Activated B cell treated with CpG ODN at 0.5 μM for 24 hours (primary cell): ENCODE results near the gene KMT2C. TPM values are rescaled to one million over a fixed set of nuclear protein-coding genes. Genes with fewer than 3 reads are reported as not detected.
"Not testable (repeated sequence)": the region's sequence is repeated elsewhere in the genome, so short reads cannot be mapped to it uniquely, and the experiment has no call there.

ENCODE experiments used
- ATAC-seq: fragments of 200-7000 bp; cut with Tn5 transposase; one replicate; pipeline ENCODE4 v1.10.0; 2021; ENCODE audit warnings: low read depth, mild to moderate bottlenecking, moderate library complexity
- CTCF ChIA-PET: fragments of 350-600 bp; sonication (Branson Sonifier 250); formaldehyde crosslinking; loops from one replicate; lab custom pipeline; 2021; ENCODE audit warnings: antibody characterized with exemption; lab: Charles Lee
- POLR2A ChIA-PET: fragments of 350-600 bp; sonication (Branson Sonifier 250); formaldehyde crosslinking; loops from one replicate; lab custom pipeline; 2021; ENCODE audit warnings: antibody characterized with exemption; lab: Charles Lee
- DNase-seq: peaks from one replicate; pipeline ENCODE4 v3.0.0; 2022
- H3K27ac Mint-ChIP-seq: one replicate; pipeline ENCODE4 v1.8.0; 2020; ENCODE audit warnings: mixed read lengths
- H3K27me3 Mint-ChIP-seq: one replicate; pipeline ENCODE4 v1.8.0; 2021; ENCODE audit warnings: mixed read lengths
- H3K36me3 Mint-ChIP-seq: one replicate; pipeline ENCODE4 v1.8.0; 2021; ENCODE audit warnings: low read depth, mixed read lengths
- H3K4me1 Mint-ChIP-seq: one replicate; pipeline ENCODE4 v1.8.0; 2021; ENCODE audit warnings: mixed read lengths
- H3K4me3 Mint-ChIP-seq: one replicate; pipeline ENCODE4 v1.8.0; 2020; ENCODE audit warnings: mild to moderate bottlenecking, mixed read lengths
- H3K9me3 Mint-ChIP-seq: one replicate; pipeline ENCODE4 v1.8.0; 2020; ENCODE audit warnings: mixed read lengths
- CTCF ChIP-seq: fragments of 200-600 bp; IDR thresholded peaks from one replicate; pipeline ENCODE4 v1.8.0; 2022; ENCODE audit warnings: antibody characterized with exemption, mild to moderate bottlenecking
- intact Hi-C: fragments of 100-400 bp; cut with micrococcal nuclease; formaldehyde crosslinking; loops from one replicate; pipeline ENCODE4 v1.15.1; 2024
- total RNA-seq: library from RNA; stranded (reverse); gene quantifications from 2 replicates; pipeline ENCODE4 v1.2.3, GENCODE V29; 2022

KMT2C gene
- total RNA-seq, 1 donor from 2014 or later: 112 TPM

DNA sequence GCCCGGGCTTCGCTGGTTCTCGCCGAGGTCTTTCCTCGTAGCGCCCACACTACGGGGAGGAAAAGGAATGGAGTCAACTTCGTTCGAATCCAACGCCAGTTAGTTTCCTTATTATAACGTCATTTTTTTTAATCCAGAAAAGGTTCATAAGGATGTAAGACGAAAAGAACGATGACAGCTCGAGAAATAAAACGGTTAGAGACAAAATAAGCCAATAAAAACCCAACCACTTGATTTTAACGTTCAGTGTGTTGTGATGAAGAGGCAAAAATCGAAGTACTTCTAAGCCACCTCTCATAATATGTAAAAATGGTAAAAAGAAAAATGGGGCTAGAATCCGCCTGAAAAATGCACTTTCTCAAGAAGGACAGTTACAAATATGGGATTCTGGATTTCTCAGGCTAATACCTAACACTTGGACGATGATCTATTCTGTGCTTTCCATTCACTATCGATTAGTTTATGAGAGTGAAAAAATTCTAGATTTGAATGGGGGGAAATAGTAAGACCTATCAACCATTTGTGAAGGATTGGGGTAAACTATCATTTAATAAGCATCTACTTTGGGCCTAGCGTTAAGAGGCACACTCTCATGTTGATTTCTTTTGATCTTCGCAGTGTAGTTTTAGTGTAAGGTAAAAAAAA, 1.2 kb upstream of the KMT2C start:
- peaks cover 28% of the 10 kb centered on the region for H3K4me1 Mint-ChIP-seq
- H3K27me3 Mint-ChIP-seq, CTCF ChIA-PET, H3K36me3 Mint-ChIP-seq, DNase-seq, ATAC-seq, H3K9me3 Mint-ChIP-seq: not testable (repeated sequence)
- peak overlapping the region; percentile 84 for H3K27ac Mint-ChIP-seq
- intact Hi-C loops: loop anchor here (1.0 to 2.0 kb wide), 4 partner anchors 26 to 804 kb away; partner anchors contain the start of genes ACTR3B and XRCC2
- POLR2A ChIA-PET: interaction anchor here (1.0 to 1.5 kb wide), 4 partner anchors 13 to 27 kb away, joined by 3 to 13 read pairs (median 5); no protein-coding TSS in a partner anchor
- peak overlapping the region; percentile 83 for H3K4me3 Mint-ChIP-seq

GRCh38 chr7:152436111-152436930, 518 bp upstream of the KMT2C start:
- Mint-ChIP-seq H3K4me1 (peaks cover 29% of the 10 kb centered on the region), H3K9me3 (no peaks in the 10 kb centered on the region), H3K27me3 (no peaks in the 10 kb centered on the region), H3K36me3 (peaks cover 7% of the 10 kb centered on the region), H3K4me3 (peak overlapping the region; percentile 83), H3K27ac (peak overlapping the region; percentile 84)
- ChIA-PET POLR2A (interaction anchor here (0.9 to 1.5 kb wide), 5 partner anchors 12 to 28 kb away, joined by 3 to 13 read pairs (median 4); no protein-coding TSS in a partner anchor), CTCF (no interaction called here)
- intact Hi-C loops: loop anchor here (1.0 to 2.0 kb wide), 4 partner anchors 27 to 804 kb away; partner anchors contain the start of genes ACTR3B and XRCC2
- DNase-seq (peak; percentile 85), ATAC-seq (peak; percentile 64)
- no peak for TF ChIP-seq CTCF

GRCh38 chr7:152434511-152435383, 1.1 kb downstream of the KMT2C start:
- peak overlapping the region; percentile 96 for H3K27ac Mint-ChIP-seq
- not testable (repeated sequence) for H3K9me3 Mint-ChIP-seq, H3K36me3 Mint-ChIP-seq, H3K27me3 Mint-ChIP-seq
- ATAC-seq (peak; percentile 19), DNase-seq (peak; percentile 50)
- intact Hi-C loops: loop anchor here (2.0 kb wide), 2 partner anchors 14 to 98 kb away; no protein-coding TSS in a partner anchor
- H3K4me3 Mint-ChIP-seq: peak overlapping the region; percentile 91
- POLR2A ChIA-PET: interaction anchor here (0.6 to 2.5 kb wide), 6 partner anchors 10 to 121 kb away, joined by 3 to 26 read pairs (median 4); no protein-coding TSS in a partner anchor
- peaks cover 43% of the 10 kb centered on the region for H3K4me1 Mint-ChIP-seq
- CTCF ChIA-PET: interaction anchor here (1.0 to 2.3 kb wide), 3 partner anchors 94 to 272 kb away, joined by 3 to 11 read pairs (median 4); no protein-coding TSS in a partner anchor

DNA sequence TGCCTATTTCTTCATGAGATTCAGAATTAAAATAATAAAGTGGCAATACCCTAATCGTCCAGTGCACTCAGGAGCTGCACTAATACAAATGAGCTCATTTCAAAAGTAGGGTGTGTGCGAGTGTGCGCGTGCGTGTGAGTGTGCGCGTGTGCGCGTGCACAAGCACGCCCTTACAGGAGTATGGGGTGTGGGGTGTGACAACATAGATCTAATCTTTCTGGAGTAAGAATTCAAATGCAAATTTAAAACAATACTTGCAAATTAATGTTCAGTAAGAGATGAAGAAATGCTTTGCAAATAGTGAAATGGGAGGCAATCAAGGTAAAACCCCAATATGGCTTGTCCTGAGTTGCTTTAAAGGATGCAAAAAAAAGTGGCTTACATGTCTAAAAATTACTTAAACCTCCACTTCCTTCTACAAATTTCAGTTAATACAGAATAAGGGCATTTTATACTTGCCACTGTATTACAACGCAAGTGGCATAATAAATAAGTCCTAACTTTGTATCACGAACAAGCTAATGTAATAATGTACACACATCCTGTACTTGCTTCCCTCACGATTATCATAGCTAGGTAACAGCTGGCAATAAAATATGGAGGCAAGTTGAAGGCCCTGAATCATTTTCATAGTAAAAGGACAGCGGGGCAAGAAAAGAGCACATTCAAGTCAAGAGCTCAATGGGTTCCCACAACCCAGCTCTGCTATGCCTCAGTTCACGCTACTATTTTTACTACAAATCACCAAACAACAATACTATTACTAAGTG, 1.9 kb downstream of the KMT2C start:
- H3K27me3 Mint-ChIP-seq, H3K9me3 Mint-ChIP-seq, H3K36me3 Mint-ChIP-seq: not testable (repeated sequence)
- Mint-ChIP-seq H3K4me1 (peaks cover 50% of the 10 kb centered on the region), H3K4me3 (peak overlapping the region; percentile 91), H3K27ac (peak overlapping the region; percentile 96)
- DNase-seq (peak; percentile 50), ATAC-seq (peak; percentile 0)
- intact Hi-C loops: loop anchor here (2.0 kb wide), 2 partner anchors 13 to 97 kb away; no protein-coding TSS in a partner anchor
- ChIA-PET CTCF (interaction anchor here (1.0 to 2.3 kb wide), 5 partner anchors 9 to 273 kb away, joined by 3 to 11 read pairs (median 3); no protein-coding TSS in a partner anchor), POLR2A (interaction anchor here (0.6 to 2.5 kb wide), 6 partner anchors 9 to 120 kb away, joined by 3 to 26 read pairs (median 4); no protein-coding TSS in a partner anchor)

DNA sequence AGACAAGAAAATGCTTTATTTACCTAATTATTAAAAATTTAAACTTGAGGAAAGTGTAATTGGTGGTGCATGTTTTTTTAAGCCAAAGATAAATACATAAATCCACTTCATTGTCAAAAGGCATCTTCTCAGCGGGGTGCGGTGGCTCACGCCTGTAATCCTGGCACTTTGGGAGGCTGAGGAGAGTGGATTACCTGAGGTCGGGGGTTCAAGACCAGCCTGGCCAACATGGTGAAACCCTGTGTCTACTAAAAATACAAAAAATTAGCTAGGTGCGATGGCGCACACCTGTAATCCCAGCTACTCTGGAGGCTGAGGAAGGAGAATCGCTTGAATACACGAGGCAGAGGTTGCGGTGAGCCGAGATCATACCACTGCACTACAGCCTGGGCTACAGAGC, 3.1 kb downstream of the KMT2C start:
- intact Hi-C loops, CTCF ChIA-PET, H3K36me3 Mint-ChIP-seq, DNase-seq, H3K9me3 Mint-ChIP-seq, ATAC-seq, H3K27me3 Mint-ChIP-seq: not testable (repeated sequence)
- peak overlapping the region; percentile 53 for H3K27ac Mint-ChIP-seq
- H3K4me1 Mint-ChIP-seq: peaks cover 59% of the 10 kb centered on the region
- H3K4me3 Mint-ChIP-seq: peak overlapping the region; percentile 4
- POLR2A ChIA-PET: interaction anchor here (0.7 kb wide), 1 partner anchor 96 kb away, joined by 3 read pairs; no protein-coding TSS in a partner anchor

- no peaks in the 10 kb centered on the region for H3K9me3 Mint-ChIP-seq
- H3K27ac Mint-ChIP-seq: no peak overlapping the region
- no peaks in the 10 kb centered on the region for H3K27me3 Mint-ChIP-seq
- DNase-seq (no peak), ATAC-seq (no peak)
- ChIA-PET CTCF (no interaction called here), POLR2A (interaction anchor here (0.7 kb wide), 1 partner anchor 86 kb away, joined by 4 read pairs; no protein-coding TSS in a partner anchor)
- peaks cover 66% of the 10 kb centered on the region for H3K4me1 Mint-ChIP-seq
- H3K36me3 Mint-ChIP-seq: peaks cover 7% of the 10 kb centered on the region
- no peak overlapping the region for H3K4me3 Mint-ChIP-seq
- TF ChIP-seq CTCF: no peak
- intact Hi-C loops: no loop called here
Observed at GRCh38 chr7:152430854-152431253, 4.9 kb downstream of the KMT2C start.

DNA sequence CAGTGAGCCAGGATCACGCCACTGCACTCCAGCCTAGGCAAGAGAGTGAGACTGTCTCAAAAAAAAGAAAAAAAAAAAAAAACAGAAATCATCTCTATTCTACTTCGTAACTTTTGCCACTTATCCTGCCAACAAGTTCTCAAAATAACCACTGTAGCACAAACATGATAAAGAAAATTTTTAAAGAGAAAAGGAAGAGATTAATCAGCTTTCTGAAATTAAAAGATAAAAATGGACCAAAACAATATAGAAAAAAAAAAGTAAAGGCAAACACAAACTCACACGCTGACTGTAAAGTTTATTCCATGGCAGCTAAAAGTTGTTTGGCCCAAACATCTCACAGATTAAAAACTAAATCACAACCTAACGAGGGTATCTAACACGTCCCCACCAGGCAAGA, 5.7 kb downstream of the KMT2C start:
- DNase-seq, H3K9me3 Mint-ChIP-seq, CTCF ChIA-PET, ATAC-seq, intact Hi-C loops, H3K27ac Mint-ChIP-seq, H3K36me3 Mint-ChIP-seq, H3K27me3 Mint-ChIP-seq, H3K4me3 Mint-ChIP-seq: not testable (repeated sequence)
- H3K4me1 Mint-ChIP-seq: peaks cover 72% of the 10 kb centered on the region
- POLR2A ChIA-PET: interaction anchor here (0.6 to 1.7 kb wide), 3 partner anchors 15 to 120 kb away, joined by 3 to 6 read pairs (median 4); no protein-coding TSS in a partner anchor
